Inflammatory macrophage treated with lipopolysaccharide for 4 hours (primary cell): Measurements from ENCODE around the gene ARID1B.

Experiments
- DNase-seq: peaks from one replicate; pipeline ENCODE4 v3.0.0-alpha.2; 2020

ARID1B gene

GRCh38 chr6:157239148-157239547 is 462.0 kb downstream of the ARID1B start:
- no peak for DNase-seq

GRCh38 chr6:157239671-157240058 is 462.5 kb downstream of the ARID1B start:
- DNase-seq: no peak

GRCh38 chr6:157240059-157240959 is 463.1 kb downstream of the ARID1B start:
- DNase-seq: peak; percentile 27

GRCh38 chr6:157240960-157241311 is 463.8 kb downstream of the ARID1B start:
- no peak for DNase-seq

GRCh38 chr6:157242791-157243190 is 465.6 kb downstream of the ARID1B start:
- DNase-seq: no peak

- DNase-seq: peak; percentile 12
Observed at GRCh38 chr6:157244175-157244574, 467.0 kb downstream of the ARID1B start.

GRCh38 chr6:157244780-157245179 is 467.6 kb downstream of the ARID1B start:
- no peak for DNase-seq

- DNase-seq: no peak
Observed at GRCh38 chr6:157245436-157245835, 468.3 kb downstream of the ARID1B start.

- DNase-seq: no peak
Observed at GRCh38 chr6:157246048-157246630, 469.0 kb downstream of the ARID1B start.

- DNase-seq: no peak
Observed at GRCh38 chr6:157246771-157247484, 469.8 kb downstream of the ARID1B start.

- DNase-seq: no peak
Observed at GRCh38 chr6:157248264-157248663, 471.1 kb downstream of the ARID1B start.

- DNase-seq: no peak
Observed at GRCh38 chr6:157249826-157250225, 472.6 kb downstream of the ARID1B start.

- DNase-seq: no peak
Observed at GRCh38 chr6:157251586-157252247, 474.5 kb downstream of the ARID1B start.

- no peak for DNase-seq
Observed at GRCh38 chr6:157253017-157253416, 475.8 kb downstream of the ARID1B start.

- no peak for DNase-seq
Observed at GRCh38 chr6:157253699-157254098, 476.5 kb downstream of the ARID1B start.

GRCh38 chr6:157254538-157254937 is 477.4 kb downstream of the ARID1B start:
- no peak for DNase-seq

GRCh38 chr6:157255079-157255478 is 477.9 kb downstream of the ARID1B start:
- no peak for DNase-seq

- DNase-seq: no peak
Observed at GRCh38 chr6:157258878-157259277, 481.7 kb downstream of the ARID1B start.

GRCh38 chr6:157259443-157259842 is 482.3 kb downstream of the ARID1B start:
- no peak for DNase-seq
